K562 (cell line): ENCODE data around the gene GOLGA2. TPM values are rescaled to one million over a fixed set of nuclear protein-coding genes. Genes with fewer than 3 reads are reported as not detected.
A peak's percentile ranks its signal among the peaks of the same experiment; 100 is the strongest.

Experiments
- BRD9 ChIP-seq: fragments of 450-650 bp; IDR thresholded peaks from 2 replicates; pipeline ENCODE4 v1.6.1; 2018; ENCODE audit warnings: low read depth; ENCODE audit not compliant: partially characterized antibody
- GTF2E2 ChIP-seq: fragments of 200-800 bp; sonication (Bioruptor generic); IDR thresholded peaks from 2 replicates; pipeline ENCODE4 v1.6.1; 2016; ENCODE audit warnings: missing genetic modification characterization, missing compliant biosample characterization
- KDM4B ChIP-seq, 2 experiments: fragments of 450-650 bp in 1 of 2; sonication (generic) in 1 of 2; IDR thresholded peaks; 2 replicates each; pipeline ENCODE4 v1.6.1; 2016 to 2017; ENCODE audit warnings: borderline replicate concordance in 2 of 2, antibody characterized with exemption in 1 of 2, low read depth in 1 of 2, mild to moderate bottlenecking in 1 of 2
- NR2C1 ChIP-seq, 2 experiments: fragments of 450-650 bp; IDR thresholded peaks; 2 replicates each; pipeline ENCODE4 v1.6.1; 2017; ENCODE audit warnings: mild to moderate bottlenecking in 2 of 2, antibody characterized with exemption in 1 of 2, inconsistent platforms in 1 of 2, missing compliant biosample characterization in 1 of 2, missing genetic modification characterization in 1 of 2
- NR4A1 ChIP-seq, 2 experiments: fragments of 250-450 bp in 1 of 2; fragments of 450-650 bp in 1 of 2; sonication (Bioruptor Pico) in 1 of 2; IDR thresholded peaks; 2 replicates each; pipeline versions ENCODE4 v1.4.0 to v1.6.1; 2016 to 2020; ENCODE audit warnings: mild to moderate bottlenecking in 2 of 2, missing compliant biosample characterization in 1 of 2, missing genetic modification characterization in 1 of 2, moderate library complexity in 1 of 2
- RBM25 ChIP-seq: fragments of 200-400 bp; formaldehyde crosslinking; IDR thresholded peaks from 2 replicates; pipeline ENCODE4 v1.6.1; 2018; ENCODE audit warnings: low read length, low read depth, moderate library complexity; ENCODE audit not compliant: severe bottlenecking
- SP2 ChIP-seq: IDR thresholded peaks from 2 replicates; pipeline ENCODE4 v1.6.1; 2011; ENCODE audit warnings: mild to moderate bottlenecking, low read depth, low read length, moderate library complexity; ENCODE audit not compliant: poor library complexity, severe bottlenecking; ENCODE audit errors: extremely low read depth
- SRSF1 ChIP-seq: fragments of 200-400 bp; formaldehyde crosslinking; IDR thresholded peaks from 2 replicates; pipeline ENCODE4 v1.6.1; 2017; ENCODE audit warnings: mild to moderate bottlenecking, low read depth, low read length, moderate library complexity
- STAT5A ChIP-seq: IDR thresholded peaks from 2 replicates; pipeline ENCODE4 v1.6.1; 2012; ENCODE audit warnings: low read length, inconsistent platforms, borderline replicate concordance
- TAF7 ChIP-seq: fragments of 450-650 bp; IDR thresholded peaks from 2 replicates; pipeline ENCODE4 v1.6.1; 2016; ENCODE audit warnings: missing genetic modification characterization, missing compliant biosample characterization
- ZNF143 ChIP-seq: sonication (generic); formaldehyde crosslinking; IDR thresholded peaks from 2 replicates; pipeline ENCODE4 v1.9.0; 2022; ENCODE audit warnings: mild to moderate bottlenecking, missing genetic modification reagents
- polyA plus RNA-seq, 8 experiments: library from polyadenylated mRNA; depleted of rRNA in 4 of 8; stranded (reverse) in 5 of 8; unstranded in 3 of 8; fragments of >200 nt; fragmentation: Nextera tagmentation in 2 of 8; fragmentation: Illumina TruSeq in 1 of 8; extraction: Ambion mirVana in 2 of 8; extraction: Trizol in 1 of 8; gene quantifications; 2 replicates each; pipeline versions ENCODE4 v1.2.1 to v1.2.3, GENCODE V29; 2011 to 2014; ENCODE audit warnings: inconsistent platforms in 1 of 8, missing spikeins in 1 of 8
- total RNA-seq, 7 experiments: library from RNA; depleted of rRNA in 6 of 7; stranded (reverse); fragments of >200 nt in 6 of 7; fragmentation: Illumina TruSeq in 2 of 7; extraction: Trizol in 2 of 7; gene quantifications; 2 replicates each; pipeline versions ENCODE4 v1.2.1 to v1.2.3, GENCODE V29; 2011 to 2021; ENCODE audit warnings: low replicate concordance in 1 of 7
- TF ChIP-seq, protein P1 (sequence below), 2 experiments: fragments of 150-350 bp in 1 of 2; IDR thresholded peaks; 2 replicates each; pipeline ENCODE4 v1.6.1; 2012 to 2016; ENCODE audit warnings: low read depth in 2 of 2, low read length in 2 of 2, mild to moderate bottlenecking in 1 of 2, moderate library complexity in 1 of 2
- TF ChIP-seq, protein P2 (sequence below): sonication (generic); formaldehyde crosslinking; IDR thresholded peaks from 2 replicates; pipeline ENCODE4 v1.8.0; 2022; ENCODE audit warnings: mild to moderate bottlenecking, missing genetic modification reagents
- TF ChIP-seq, protein P3 (sequence below): fragments of 200-400 bp; formaldehyde crosslinking; IDR thresholded peaks from 2 replicates; pipeline ENCODE4 v1.6.1; 2017; ENCODE audit warnings: mild to moderate bottlenecking, low read depth, low read length, moderate library complexity
- TF ChIP-seq, protein P4 (sequence below): fragments of 150-350 bp; IDR thresholded peaks from 2 replicates; pipeline ENCODE4 v1.6.1; 2014; ENCODE audit warnings: low read depth, mild to moderate bottlenecking, low read length, borderline replicate concordance

The GOLGA2 gene
- total and polyA plus RNA-seq, 9 of the 15 experiments (the other 6 are each of a cell fraction or from before 2014, with no cell fraction given) = 15.7 to 138 (median 76.0) TPM

DNA sequence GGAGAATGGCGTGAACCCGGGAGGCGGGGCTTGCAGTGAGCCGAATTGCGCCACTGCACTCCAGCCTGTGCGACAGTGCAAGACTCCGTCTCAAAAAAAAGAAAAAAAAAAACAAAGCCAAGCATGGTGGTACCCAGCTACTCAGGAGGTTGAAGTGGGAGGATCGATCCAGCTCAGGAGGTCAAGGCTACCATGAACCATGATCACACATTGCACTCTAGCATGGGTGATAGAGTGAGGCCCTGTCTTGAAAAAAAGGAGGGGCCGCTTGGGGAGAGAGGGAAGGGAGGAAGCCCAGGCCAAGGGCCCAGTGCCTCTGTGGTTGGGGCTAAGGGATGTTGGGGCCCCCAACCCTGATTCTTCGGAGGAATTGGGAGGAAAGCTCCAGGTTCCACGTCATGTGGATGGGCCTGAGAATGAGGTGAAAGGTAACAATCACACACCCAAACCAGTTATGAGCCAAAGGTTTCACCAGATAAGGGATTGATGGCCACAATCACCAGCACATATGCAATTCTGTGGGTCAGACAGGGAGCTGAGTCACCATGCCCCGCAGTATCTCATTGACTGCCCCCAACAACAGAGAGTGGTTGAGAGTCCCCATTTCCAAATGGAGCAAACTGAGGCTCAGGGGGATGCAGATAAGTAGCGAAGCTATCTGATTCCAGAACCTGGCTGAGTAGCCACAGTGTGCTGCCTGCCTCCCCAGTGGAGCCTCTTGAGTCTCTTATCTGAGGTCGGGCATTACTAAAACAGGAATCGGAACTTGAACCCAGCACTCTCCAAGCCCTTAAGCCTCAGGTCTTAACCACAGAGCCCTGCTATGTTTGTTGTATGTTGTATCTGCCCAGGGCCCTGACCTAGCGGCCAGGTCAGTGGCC is 20.8 kb upstream of the GOLGA2 start (continued):
- TF ChIP-seq, protein P1, sequence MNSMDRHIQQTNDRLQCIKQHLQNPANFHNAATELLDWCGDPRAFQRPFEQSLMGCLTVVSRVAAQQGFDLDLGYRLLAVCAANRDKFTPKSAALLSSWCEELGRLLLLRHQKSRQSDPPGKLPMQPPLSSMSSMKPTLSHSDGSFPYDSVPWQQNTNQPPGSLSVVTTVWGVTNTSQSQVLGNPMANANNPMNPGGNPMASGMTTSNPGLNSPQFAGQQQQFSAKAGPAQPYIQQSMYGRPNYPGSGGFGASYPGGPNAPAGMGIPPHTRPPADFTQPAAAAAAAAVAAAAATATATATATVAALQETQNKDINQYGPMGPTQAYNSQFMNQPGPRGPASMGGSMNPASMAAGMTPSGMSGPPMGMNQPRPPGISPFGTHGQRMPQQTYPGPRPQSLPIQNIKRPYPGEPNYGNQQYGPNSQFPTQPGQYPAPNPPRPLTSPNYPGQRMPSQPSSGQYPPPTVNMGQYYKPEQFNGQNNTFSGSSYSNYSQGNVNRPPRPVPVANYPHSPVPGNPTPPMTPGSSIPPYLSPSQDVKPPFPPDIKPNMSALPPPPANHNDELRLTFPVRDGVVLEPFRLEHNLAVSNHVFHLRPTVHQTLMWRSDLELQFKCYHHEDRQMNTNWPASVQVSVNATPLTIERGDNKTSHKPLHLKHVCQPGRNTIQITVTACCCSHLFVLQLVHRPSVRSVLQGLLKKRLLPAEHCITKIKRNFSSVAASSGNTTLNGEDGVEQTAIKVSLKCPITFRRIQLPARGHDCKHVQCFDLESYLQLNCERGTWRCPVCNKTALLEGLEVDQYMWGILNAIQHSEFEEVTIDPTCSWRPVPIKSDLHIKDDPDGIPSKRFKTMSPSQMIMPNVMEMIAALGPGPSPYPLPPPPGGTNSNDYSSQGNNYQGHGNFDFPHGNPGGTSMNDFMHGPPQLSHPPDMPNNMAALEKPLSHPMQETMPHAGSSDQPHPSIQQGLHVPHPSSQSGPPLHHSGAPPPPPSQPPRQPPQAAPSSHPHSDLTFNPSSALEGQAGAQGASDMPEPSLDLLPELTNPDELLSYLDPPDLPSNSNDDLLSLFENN (IDR thresholded peaks at IDR 0.05; ENCODE audit: low read depth in 2 of 2, low read length in 2 of 2) = peak in 1 of 2 experiments; percentile 8; a peak in 1 of 4 replicates
- TF ChIP-seq, protein P2, sequence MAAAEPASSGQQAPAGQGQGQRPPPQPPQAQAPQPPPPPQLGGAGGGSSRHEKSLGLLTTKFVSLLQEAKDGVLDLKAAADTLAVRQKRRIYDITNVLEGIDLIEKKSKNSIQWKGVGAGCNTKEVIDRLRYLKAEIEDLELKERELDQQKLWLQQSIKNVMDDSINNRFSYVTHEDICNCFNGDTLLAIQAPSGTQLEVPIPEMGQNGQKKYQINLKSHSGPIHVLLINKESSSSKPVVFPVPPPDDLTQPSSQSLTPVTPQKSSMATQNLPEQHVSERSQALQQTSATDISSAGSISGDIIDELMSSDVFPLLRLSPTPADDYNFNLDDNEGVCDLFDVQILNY (CRISPR knock-in tag) = no peak
- no peak for TF ChIP-seq TAF7
- TF ChIP-seq, protein P3, sequence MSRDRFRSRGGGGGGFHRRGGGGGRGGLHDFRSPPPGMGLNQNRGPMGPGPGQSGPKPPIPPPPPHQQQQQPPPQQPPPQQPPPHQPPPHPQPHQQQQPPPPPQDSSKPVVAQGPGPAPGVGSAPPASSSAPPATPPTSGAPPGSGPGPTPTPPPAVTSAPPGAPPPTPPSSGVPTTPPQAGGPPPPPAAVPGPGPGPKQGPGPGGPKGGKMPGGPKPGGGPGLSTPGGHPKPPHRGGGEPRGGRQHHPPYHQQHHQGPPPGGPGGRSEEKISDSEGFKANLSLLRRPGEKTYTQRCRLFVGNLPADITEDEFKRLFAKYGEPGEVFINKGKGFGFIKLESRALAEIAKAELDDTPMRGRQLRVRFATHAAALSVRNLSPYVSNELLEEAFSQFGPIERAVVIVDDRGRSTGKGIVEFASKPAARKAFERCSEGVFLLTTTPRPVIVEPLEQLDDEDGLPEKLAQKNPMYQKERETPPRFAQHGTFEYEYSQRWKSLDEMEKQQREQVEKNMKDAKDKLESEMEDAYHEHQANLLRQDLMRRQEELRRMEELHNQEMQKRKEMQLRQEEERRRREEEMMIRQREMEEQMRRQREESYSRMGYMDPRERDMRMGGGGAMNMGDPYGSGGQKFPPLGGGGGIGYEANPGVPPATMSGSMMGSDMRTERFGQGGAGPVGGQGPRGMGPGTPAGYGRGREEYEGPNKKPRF = no peak
- TF ChIP-seq NR4A1 (CRISPR knock-in tag; IDR thresholded peaks at IDR 0.05) = no peak
- peak; percentile 51; the same call in 1 of the 2 replicates for TF ChIP-seq NR4A1 (tag; IDR thresholded peaks at IDR 0.05)
- TF ChIP-seq SRSF1 = no peak
- TF ChIP-seq STAT5A = peak; percentile 71
- TF ChIP-seq BRD9 = no peak
- no peak for TF ChIP-seq GTF2E2 (tag)
- TF ChIP-seq SP2 = no peak
- TF ChIP-seq ZNF143 (CRISPR knock-in tag) = no peak
- TF ChIP-seq, protein P4, sequence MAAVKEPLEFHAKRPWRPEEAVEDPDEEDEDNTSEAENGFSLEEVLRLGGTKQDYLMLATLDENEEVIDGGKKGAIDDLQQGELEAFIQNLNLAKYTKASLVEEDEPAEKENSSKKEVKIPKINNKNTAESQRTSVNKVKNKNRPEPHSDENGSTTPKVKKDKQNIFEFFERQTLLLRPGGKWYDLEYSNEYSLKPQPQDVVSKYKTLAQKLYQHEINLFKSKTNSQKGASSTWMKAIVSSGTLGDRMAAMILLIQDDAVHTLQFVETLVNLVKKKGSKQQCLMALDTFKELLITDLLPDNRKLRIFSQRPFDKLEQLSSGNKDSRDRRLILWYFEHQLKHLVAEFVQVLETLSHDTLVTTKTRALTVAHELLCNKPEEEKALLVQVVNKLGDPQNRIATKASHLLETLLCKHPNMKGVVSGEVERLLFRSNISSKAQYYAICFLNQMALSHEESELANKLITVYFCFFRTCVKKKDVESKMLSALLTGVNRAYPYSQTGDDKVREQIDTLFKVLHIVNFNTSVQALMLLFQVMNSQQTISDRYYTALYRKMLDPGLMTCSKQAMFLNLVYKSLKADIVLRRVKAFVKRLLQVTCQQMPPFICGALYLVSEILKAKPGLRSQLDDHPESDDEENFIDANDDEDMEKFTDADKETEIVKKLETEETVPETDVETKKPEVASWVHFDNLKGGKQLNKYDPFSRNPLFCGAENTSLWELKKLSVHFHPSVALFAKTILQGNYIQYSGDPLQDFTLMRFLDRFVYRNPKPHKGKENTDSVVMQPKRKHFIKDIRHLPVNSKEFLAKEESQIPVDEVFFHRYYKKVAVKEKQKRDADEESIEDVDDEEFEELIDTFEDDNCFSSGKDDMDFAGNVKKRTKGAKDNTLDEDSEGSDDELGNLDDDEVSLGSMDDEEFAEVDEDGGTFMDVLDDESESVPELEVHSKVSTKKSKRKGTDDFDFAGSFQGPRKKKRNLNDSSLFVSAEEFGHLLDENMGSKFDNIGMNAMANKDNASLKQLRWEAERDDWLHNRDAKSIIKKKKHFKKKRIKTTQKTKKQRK = no peak
- TF ChIP-seq NR2C1 (IDR thresholded peaks at IDR 0.05) = no peak
- TF ChIP-seq NR2C1 (tag; IDR thresholded peaks at IDR 0.05) = no peak
- TF ChIP-seq KDM4B (IDR thresholded peaks at IDR 0.05; ENCODE audit: borderline replicate concordance in 2 of 2, low read depth in 1 of 2) = no peak
- peak; percentile 72 for TF ChIP-seq RBM25
